Endothelial cell (in vitro differentiated cells): ENCODE measurements around the gene UGT1A8. TPM values are rescaled to one million over a fixed set of nuclear protein-coding genes. Genes with fewer than 3 reads are reported as not detected.

Experiments
- DNase-seq: peaks from one replicate; pipeline ENCODE4 v3.0.0; 2021; ENCODE audit warnings: low spot score
- H3K27ac Mint-ChIP-seq: one replicate; pipeline ENCODE4 v1.8.0; 2021; ENCODE audit warnings: mixed read lengths, inconsistent platforms; ENCODE audit not compliant: unreplicated experiment
- H3K27me3 Mint-ChIP-seq: one replicate; pipeline ENCODE4 v1.8.0; 2021; ENCODE audit warnings: mild to moderate bottlenecking, moderate library complexity, mixed read lengths, inconsistent platforms; ENCODE audit not compliant: unreplicated experiment
- H3K36me3 Mint-ChIP-seq: one replicate; pipeline ENCODE4 v1.8.0; 2021; ENCODE audit warnings: mild to moderate bottlenecking, low read depth, mixed read lengths, inconsistent platforms; ENCODE audit not compliant: unreplicated experiment
- H3K4me1 Mint-ChIP-seq: one replicate; pipeline ENCODE4 v1.8.0; 2021; ENCODE audit warnings: mild to moderate bottlenecking, mixed read lengths, inconsistent platforms; ENCODE audit not compliant: unreplicated experiment
- H3K4me3 Mint-ChIP-seq: one replicate; pipeline ENCODE4 v1.8.0; 2021; ENCODE audit warnings: mild to moderate bottlenecking, mixed read lengths, inconsistent platforms; ENCODE audit not compliant: unreplicated experiment
- H3K9me3 Mint-ChIP-seq: one replicate; pipeline ENCODE4 v1.8.0; 2021; ENCODE audit warnings: mixed read lengths, inconsistent platforms; ENCODE audit not compliant: unreplicated experiment
- total RNA-seq: library from RNA; stranded (reverse); fragmentation: NEBNext Ultra II Directional; extraction: Animal tissue kit (Norgen Biotek cat#: 25700); gene quantifications from one replicate; pipeline ENCODE4 v1.2.1, GENCODE V29; 2021; ENCODE audit not compliant: unreplicated experiment
- TF ChIP-seq, protein P1 (sequence below): fragments of 200-600 bp; sonication (generic); IDR thresholded peaks from one replicate; pipeline ENCODE4 v1.5.0; 2021; ENCODE audit warnings: antibody characterized with exemption; ENCODE audit not compliant: unreplicated experiment

The UGT1A8 gene
- total RNA-seq, 1 donor from 2014 or later: not detected

- no peaks in the 10 kb centered on the region for H3K9me3 Mint-ChIP-seq
- H3K27ac Mint-ChIP-seq: no peak overlapping the region
- H3K4me1 Mint-ChIP-seq: no peaks in the 10 kb centered on the region
- no peak for DNase-seq
- H3K4me3 Mint-ChIP-seq: no peak overlapping the region
- no peaks in the 10 kb centered on the region for H3K36me3 Mint-ChIP-seq
- H3K27me3 Mint-ChIP-seq: no peaks in the 10 kb centered on the region
- TF ChIP-seq, protein P1, sequence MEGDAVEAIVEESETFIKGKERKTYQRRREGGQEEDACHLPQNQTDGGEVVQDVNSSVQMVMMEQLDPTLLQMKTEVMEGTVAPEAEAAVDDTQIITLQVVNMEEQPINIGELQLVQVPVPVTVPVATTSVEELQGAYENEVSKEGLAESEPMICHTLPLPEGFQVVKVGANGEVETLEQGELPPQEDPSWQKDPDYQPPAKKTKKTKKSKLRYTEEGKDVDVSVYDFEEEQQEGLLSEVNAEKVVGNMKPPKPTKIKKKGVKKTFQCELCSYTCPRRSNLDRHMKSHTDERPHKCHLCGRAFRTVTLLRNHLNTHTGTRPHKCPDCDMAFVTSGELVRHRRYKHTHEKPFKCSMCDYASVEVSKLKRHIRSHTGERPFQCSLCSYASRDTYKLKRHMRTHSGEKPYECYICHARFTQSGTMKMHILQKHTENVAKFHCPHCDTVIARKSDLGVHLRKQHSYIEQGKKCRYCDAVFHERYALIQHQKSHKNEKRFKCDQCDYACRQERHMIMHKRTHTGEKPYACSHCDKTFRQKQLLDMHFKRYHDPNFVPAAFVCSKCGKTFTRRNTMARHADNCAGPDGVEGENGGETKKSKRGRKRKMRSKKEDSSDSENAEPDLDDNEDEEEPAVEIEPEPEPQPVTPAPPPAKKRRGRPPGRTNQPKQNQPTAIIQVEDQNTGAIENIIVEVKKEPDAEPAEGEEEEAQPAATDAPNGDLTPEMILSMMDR: no peak
Measured at GRCh38 chr2:233600386-233600785, 17.0 kb upstream of the UGT1A8 start.

DNA sequence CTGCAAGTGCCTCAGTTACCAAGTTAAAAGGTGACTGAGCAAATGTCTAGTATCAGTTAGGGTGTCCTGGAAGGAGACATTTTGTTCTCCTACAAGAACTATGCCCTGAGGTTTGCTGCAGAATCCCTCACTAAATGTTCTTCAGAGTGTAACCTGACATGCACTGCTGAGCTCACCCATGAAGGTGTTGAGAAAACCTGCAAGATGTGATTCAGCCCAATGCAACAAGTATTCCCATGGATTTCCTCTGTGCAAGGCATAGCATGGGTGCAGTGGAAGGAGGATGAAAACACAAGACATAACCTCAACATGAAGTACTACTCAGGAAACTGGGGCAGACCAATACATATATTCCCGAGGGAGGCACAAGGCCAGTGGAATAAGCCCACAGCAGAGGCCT lies 15.4 kb upstream of the UGT1A8 start:
- Mint-ChIP-seq H3K9me3 (no peaks in the 10 kb centered on the region), H3K27ac (no peak overlapping the region), H3K4me1 (no peaks in the 10 kb centered on the region), H3K36me3 (no peaks in the 10 kb centered on the region), H3K4me3 (no peak overlapping the region), H3K27me3 (no peaks in the 10 kb centered on the region)
- TF ChIP-seq, protein P1: no peak
- DNase-seq: no peak

DNA sequence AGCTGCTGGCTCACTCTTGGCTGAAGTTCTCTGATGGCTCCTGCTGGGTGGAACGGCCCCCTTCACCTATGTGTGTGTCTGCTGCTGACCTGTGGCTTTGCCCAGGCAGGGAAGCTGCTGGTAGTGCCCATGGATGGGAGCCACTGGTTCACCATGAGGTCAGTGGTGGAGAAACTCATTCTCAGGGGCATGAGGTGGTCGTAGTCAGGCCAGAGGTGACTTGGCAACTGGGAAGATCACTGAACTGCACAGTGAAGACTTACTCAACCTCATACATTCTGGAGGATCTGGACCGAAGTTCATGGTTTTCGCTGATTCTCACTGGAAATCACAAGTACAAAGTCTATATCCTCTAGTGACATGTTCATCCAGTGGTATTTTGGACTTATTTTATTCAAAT lies 13.9 kb upstream of the UGT1A8 start:
- no peaks in the 10 kb centered on the region for H3K27me3 Mint-ChIP-seq
- no peak overlapping the region for H3K4me3 Mint-ChIP-seq
- no peak overlapping the region for H3K27ac Mint-ChIP-seq
- H3K9me3 Mint-ChIP-seq: no peaks in the 10 kb centered on the region
- no peaks in the 10 kb centered on the region for H3K4me1 Mint-ChIP-seq
- no peak for DNase-seq
- TF ChIP-seq, protein P1: no peak
- no peaks in the 10 kb centered on the region for H3K36me3 Mint-ChIP-seq

DNA sequence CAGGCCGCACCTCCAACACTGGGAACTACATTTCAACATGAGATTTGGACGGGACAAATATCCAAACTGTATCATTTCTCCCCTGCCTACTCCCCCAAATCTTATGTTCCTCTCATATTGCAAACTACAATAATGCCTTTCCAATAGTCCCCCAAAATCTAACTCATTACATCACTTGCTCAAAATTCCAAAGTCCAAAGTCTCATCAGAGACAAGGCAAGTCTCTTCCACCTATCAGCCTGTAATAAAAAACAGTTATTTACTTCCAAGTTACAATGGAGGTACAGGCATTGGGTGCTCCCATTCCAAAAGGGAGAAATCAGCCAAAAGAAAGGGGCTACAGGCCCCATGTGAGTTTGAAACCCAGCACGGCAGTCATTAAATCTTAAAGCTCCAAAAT lies 12.6 kb upstream of the UGT1A8 start:
- Mint-ChIP-seq H3K27me3 (no peaks in the 10 kb centered on the region), H3K4me3 (no peak overlapping the region), H3K4me1 (no peaks in the 10 kb centered on the region), H3K27ac (no peak overlapping the region), H3K9me3 (no peaks in the 10 kb centered on the region), H3K36me3 (no peaks in the 10 kb centered on the region)
- DNase-seq: no peak
- TF ChIP-seq, protein P1: no peak

DNA sequence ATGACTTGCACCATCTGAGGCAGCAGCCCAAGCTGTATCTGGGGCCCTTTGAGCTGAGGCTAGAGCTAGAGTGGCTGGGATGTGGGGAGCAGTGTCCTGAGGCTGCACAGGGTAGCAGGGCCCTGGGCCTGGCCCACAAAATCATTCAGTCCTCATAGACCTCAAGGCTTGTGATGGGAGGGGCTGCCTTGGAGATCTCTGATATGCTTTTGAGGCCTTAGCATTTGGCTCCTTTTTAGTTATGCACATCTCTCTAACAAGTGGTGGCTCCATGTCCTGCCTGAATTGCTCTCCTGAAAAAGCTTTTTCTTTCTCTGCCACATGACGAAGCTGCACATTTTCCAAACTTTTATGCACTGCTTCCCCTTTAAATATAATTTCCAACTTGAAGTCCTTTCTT lies 11.8 kb upstream of the UGT1A8 start:
- TF ChIP-seq, protein P1: no peak
- Mint-ChIP-seq H3K27me3 (no peaks in the 10 kb centered on the region), H3K4me3 (no peak overlapping the region), H3K4me1 (no peaks in the 10 kb centered on the region), H3K9me3 (no peaks in the 10 kb centered on the region), H3K27ac (no peak overlapping the region), H3K36me3 (no peaks in the 10 kb centered on the region)
- no peak for DNase-seq
